Muscle of arm (tissue), 12 donors: ENCODE data around the gene NRG2. TPM values are rescaled to one million over a fixed set of nuclear protein-coding genes. Genes with fewer than 3 reads are reported as not detected.

Experiments used
- DNase-seq: peaks from one replicate; pipeline ENCODE4 v3.0.0-alpha.2; 2013
- polyA plus RNA-seq, 12 donors: library from polyadenylated mRNA; unstranded; fragments of 120-200 nt; gene quantifications; one replicate each; pipeline ENCODE4 v1.2.1, GENCODE V29; 2013; ENCODE audit not compliant: insufficient read length in 12 of 12

The NRG2 gene
- polyA plus RNA-seq, 12 donors: 0.81 to 2.7 (median 1.4) TPM; not detected in 2

DNA sequence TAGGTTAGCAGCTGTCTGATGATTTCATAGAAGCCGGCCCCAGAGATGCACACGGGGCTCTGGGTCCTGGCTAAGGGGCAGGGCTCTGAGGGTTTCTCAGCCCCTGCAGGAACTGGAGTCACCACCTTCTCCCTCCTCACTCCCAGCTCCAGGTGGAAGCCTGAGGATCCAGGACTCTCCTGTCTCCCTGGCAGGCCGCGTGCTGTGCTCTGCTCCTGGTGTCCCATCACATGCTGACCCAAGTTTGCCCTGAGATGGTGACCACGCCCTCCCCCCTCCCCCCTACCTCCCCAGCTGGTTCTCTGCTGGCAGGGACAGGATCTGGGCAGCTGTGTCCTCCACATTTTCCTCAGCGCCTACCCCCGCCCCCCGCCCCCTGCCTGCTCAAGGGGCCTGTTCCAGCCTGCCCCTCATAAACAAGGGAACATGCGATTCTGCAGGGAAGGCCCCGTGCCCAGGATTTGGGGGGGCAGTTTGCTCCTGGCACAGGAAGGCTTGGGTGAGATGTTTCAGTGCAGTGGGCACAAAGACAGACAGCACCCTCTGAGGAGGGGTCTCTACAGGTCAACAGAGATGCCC is 160.0 kb downstream of the NRG2 start:
- DNase-seq: no peak

DNA sequence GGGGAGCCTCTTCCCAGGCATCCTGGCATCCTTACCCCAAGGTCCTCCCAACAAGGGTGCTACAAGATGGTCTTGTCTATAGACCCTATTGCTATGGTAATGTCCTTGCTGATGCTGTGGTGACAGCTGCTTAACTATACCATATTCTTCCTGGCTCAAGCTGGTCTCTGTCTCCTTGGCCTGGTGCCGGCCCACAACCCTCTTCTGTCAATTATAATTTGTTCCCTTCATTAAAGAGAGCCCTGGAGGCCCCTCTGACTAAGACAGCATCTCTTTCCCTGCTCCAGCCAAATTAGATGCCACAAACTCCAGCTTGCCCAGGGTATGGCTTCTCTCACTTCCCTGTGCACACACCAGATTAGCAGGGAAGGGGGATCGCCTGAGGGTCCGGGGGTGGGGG is 160.8 kb downstream of the NRG2 start:
- no peak for DNase-seq

DNA sequence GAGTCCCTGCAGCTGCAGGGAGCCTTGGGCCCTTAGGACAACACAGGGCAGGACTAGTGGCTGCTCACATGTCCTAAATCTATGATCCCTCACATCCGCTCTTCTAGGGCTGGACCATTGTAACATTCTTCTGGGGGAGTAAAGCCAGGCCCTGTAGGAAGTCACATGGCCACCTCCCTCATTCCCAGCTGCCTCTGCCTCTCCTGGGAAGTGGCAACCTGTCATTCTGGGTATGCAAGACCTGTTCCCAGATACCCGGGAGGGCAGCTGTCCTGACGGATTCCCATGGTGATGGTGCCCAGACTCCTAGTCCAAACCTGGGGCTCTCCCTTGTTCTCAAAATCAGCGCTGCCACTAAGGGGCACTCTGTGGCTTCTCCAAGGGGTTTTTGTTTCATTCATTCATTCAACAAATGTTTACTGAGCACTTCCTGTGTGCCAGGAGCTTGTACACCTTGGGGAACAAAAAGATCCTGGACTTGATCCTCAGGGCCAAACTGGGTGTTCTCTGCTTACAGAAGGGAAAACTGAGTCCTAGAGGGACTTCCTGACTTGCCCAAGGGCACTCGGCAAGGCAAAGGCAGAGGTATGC is 161.9 kb downstream of the NRG2 start:
- DNase-seq: no peak

DNA sequence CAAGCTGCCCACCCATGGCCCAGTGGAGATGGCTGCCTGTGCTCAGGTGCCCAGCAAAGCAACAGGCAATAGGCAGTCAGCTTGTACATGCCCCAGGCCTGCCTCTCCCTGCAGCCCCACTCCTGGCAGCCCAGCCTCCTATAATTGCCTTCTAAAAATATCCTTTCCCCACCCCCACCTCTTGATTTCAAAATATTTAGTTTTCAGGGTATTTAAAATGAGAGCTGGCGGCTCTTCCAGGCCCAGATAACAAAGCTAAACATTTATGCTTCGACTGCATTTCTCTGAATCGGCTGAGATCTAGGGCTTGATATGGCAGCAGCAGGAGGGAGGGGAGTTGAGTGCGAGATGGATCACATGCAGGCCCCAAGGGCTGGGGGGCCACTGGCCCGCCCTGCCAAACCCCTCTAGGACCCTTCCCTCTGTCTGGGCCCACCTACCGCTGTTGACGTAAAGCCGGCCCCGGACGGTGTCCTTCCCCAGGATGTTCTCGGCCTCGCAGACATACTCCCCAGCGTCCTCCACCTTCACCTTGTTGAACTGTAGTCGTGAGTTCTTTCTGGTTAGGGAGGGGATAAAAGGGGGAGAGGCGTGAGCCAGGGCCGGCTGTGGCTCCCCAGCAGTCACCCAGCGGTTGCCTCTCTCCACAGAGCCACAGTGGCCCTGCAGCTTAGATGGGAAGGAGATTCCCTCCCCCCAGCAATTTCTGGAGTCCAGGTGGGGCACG is 162.5 kb downstream of the NRG2 start:
- DNase-seq: no peak

DNA sequence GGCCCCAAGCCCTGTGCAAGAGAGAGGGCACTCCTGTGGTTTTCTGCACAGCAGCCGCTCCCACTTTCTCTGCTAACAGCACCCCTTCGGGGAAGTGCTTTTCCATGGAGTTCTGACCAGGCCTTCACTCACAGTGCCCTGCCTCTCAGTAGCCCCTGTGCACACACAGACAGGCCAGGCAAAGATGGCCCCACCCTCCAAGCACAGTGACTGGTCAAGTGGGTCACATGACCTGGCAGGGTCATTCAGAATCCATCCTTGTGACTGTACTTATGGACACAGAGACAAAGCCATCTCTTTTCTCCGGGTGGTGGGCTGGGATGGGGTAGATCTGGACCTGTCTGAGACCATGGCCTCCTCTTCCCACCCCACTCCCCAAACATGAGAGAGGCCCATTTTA is 165.0 kb downstream of the NRG2 start:
- DNase-seq: no peak

DNA sequence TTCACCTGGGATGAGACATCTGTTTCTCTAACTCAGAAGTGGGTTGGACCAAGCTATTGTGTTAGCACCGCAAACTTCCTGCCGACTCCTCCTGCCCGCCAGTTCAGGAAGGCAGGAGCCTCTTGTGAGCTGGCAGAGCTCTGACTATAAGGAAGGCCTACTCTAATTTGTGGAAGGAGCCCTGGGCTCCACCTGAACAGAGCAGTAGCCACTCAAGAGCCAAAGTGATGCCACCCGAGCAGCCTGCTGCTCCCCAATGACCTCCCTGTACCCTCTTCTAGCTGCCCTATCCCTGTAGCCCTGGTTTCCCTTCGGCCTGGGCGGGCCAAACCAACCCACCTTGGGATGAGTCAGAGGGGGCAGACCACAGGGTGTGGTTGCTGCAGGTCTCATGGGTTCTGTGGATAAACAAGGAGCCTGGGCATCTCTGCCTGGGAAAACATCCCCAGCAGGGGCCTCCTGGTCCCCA is 165.9 kb downstream of the NRG2 start:
- no peak for DNase-seq

DNA sequence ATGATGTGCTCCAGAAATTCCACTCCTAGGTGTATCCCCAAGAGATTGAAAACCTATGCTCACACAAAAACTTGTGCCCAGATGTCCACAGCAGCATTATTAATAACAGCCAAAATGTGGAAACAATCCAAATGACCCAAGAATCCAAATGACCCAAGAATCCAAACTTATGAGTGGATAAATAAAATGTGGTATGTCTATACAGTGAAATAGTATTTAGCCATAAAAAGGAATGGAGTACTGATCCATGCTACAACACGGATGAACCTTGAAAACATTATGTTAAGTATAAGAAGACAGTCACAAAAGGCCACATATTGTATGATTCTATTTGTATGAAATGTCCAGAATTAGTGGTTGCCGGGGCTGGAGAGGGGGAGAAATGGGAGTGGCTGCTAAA is 167.1 kb downstream of the NRG2 start:
- DNase-seq: no peak

DNA sequence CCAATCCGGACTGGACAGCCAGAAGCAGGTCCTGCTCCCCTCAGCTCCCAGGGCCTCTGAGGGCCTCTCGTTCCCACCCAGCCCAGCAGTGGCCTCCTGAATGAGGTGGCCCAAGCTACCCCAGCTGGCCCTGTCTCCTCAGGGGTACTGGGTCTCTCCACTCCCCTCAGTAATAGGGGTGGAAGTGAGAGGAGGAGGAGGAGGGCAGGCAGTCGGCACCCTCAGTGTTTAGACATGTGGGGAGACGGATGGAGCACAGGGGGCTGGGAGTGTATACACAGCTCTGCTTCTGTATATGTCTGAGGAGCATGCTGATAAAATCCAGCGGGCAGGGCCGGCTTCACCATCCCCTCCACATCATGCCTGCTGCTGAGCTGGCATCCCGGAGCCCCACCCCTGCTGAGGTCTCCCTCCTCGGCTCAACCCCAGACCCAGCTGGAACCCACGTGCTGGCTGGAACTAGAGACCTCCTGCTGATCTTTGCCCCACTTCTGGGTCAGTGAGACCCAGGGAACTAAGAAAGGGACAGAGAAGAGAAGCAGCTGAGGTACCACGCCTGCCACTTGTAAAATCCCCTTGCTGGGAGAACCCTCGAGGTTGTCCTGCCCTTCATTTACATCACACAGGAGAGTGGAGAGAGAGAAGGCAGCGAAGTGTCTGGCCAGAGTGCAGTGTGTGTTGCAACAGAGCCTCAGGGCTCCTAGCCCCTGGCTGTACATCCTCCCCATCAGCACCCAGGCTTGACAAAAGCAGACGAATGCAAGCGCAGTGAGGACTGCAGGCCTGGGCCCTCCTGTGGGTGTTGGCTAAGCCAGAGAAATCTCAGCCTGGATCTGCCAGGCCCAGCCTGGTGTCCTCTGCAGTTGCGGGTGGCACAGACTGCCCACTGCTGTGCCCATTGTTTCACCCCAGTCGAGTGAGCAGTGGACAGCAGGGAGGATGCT is 170.0 kb downstream of the NRG2 start:
- no peak for DNase-seq

DNA sequence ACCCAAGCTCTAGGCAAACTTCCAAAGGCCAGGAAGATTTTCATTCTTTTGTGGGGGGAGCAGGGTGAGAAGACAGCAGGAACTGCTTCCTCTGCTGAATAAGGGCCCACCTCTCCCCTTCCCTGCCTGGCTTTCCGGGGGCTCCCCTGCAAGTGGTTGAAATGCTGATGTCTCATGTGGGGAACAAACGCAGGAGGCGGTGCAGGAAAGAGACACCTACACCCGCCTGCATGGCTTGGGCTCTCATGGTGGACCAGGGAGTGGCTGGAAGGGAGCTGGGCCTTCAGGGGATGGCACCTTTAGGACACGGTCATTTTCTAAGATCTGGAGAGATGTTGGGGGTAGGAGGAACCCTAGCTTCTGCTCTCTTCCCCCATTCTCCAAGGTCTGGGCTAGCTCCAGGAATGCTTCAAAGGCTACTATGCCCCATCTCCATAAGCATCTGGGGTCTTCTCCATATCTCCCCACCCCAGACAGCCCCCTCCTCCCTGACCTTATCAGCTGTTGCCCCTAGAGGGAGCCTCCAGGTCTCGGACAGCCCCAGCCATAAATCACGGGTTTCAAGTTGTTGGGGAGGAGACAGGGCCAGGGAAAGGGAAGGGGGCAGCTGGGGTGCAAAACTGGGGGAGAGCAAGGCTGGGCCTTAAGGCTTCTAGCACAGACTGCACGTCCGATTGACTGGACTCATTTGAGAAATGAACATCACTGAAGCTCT is 170.9 kb downstream of the NRG2 start:
- DNase-seq: no peak

DNA sequence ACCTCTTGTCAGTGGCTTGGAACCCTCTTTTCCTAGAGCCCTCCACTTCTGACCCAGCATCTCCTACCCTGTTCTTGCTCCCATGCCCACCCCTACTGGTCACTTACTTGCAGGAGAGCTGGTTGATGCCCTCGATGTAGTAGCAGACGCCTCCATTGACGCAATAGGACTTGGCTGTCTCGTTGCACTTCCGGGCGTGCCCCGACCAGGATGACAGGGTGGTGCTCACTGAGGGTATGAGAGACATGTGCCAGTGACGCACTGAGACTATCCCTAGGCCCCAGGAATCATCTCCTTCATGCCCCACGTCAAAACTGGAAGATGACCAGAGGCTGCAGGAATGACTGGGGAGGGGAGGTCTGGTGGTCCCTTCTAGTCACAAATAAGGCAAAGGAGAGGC is 171.5 kb downstream of the NRG2 start:
- no peak for DNase-seq

DNA sequence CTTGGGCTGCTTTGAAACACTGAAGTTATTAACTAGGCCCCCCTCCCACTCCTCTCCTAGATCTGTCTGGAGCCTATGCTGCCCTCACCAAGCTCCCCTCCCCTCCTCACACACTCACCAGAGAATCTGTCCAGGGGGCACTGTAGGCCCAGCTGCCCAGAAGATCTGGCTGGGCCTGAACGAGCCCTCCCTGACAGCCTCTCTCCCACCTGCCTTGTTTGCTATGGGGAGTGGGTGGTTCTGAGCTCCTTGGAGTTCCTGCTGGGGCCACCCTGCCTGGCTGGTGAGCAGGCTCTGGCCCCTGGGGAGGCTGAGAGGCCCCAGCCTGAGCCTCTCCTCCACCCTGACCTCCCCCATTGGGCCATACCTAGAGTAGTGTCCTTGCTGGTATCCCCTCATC is 172.4 kb downstream of the NRG2 start:
- DNase-seq: no peak

DNA sequence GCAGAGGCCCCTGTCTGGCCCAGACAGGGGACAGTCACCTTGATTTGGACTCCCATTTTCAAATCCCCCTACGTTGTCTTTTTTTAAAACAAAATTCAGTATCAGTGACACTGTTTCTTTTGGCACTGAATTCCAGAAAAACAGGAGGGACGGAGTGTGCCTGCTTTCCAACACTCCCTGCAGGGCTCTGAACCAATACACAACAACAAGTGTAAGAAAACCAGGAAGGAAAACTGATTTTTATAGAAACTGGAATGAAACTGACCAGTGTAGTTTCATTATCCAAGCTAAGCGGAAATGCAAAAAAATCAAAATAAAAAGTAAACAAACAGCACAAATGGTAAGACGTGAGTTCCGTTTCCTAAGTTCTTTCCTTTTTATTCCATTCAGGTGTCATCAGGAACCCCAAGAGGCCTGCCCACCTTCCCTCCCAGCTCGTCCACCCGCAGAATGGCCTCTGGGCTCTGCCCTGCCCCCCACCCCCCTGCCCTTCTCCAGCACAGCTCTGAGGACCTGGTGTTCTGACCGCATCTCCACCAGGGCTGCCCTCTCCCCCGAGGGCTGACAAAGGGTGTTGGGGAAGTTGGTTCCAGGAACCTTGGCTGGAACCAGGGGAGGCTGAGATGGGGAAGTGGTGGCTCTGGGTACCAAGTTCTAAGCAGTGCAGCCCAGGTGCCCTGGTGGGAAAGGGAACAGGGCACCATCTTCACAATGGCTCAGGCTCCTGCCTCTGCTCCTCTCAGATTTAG is 173.9 kb downstream of the NRG2 start:
- DNase-seq: no peak

DNA sequence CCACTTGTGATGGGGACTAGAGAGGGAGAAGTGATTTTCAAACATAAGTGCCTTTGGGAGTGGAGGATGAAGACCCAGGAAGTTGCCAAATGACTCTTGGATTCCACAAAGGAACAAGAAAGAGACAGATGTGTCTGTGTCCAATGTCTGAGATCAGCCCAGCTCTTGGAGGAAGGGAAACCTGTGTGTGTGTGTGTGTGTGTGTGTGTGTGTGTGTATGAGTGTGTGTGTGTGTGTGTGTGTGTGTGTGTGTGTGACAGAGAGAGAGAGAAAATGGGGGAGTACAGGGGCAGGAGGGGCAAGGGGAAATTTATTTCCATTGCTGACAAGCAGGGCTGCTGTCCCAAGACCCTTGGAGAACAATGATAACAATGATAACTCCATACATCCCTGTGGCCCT is 175.5 kb downstream of the NRG2 start:
- no peak for DNase-seq

DNA sequence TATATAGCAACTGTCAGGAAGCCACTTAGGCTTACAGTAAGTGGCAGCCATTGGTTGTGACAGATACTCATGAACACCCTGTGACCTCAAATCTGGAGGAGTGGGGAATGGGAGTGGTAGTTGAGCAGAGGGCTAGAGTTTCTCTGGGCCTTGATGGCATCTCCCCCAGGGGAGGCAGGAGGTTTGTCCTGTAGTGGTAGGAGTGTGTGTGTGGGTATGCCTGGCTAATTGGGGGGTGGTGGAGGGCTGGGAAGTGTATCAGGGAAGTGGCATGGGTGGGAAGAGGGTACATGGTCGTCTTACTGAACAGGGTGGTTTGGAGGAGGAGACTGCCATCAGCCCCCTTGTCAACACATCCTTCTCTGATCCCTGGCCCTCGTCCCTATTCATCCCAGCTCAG is 176.0 kb downstream of the NRG2 start:
- DNase-seq: no peak

DNA sequence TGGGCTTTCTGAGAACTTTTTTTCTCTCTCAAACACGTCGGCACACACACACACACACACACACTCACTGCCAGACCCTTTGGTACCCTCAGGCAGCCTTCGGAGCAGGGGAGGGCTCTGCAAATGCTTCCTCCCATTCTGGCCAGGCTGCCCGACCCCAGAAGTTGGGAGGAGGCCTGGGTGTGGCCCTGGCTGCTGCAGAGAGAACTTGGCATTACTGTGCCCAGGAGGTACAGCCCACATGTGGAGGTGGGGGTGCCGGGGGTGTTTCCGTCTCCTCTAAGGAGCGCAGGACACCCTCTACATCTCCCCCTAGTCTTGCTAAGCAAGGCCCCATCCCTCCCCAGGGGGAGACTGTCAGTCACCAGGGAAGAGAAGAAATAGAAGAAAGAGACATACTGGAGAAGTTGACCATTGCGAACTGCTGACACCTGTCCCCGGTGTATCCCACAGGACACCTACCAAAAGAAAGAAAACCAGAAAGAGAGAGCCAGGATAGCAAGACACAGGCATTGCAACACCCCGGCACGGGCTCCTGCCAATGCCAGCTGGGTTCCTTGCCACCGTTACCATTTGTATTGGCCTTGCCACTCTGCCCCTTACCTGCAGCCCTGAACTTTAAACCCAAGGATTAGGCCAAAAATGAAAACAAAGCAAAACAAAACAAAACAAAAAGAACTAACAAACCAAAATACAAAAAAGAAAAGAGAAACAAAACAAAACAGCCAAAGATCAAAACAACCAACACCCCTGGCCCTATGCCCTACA is 178.2 kb downstream of the NRG2 start:
- no peak for DNase-seq

DNA sequence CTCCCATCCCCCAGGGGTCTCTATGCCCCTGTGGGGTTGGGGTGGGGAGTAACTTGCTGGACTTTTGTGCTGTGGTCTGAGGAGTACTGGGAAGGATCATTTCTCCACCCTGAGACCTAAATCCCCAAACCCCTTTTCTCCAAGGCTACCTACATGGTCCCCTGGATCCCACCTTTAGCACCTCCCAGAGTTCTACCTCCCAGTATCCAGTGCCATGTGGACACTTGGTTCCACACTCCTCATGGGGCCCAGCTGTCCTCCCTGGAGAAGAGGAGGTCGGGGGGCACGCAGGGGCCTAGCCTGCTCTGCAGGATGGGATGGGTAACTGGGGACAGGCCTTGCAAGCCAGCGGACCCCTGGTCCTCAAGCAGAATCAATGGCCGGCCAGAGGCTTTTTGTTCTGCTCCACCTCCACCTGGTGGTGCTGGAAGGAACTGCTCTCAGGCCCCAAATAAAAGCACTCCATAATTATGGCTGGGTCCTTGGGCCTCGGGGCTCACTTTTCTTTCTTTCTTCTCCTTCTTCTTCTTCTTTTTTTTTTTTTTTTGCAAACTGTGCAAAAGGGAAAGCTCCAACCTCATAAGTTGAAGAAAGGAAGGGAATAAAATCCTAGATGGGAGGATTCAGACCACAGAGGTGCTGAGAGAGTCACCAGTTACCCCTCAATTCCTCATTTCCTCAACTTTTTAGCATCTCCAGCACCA is 179.1 kb downstream of the NRG2 start:
- peak; percentile 62 for DNase-seq

DNA sequence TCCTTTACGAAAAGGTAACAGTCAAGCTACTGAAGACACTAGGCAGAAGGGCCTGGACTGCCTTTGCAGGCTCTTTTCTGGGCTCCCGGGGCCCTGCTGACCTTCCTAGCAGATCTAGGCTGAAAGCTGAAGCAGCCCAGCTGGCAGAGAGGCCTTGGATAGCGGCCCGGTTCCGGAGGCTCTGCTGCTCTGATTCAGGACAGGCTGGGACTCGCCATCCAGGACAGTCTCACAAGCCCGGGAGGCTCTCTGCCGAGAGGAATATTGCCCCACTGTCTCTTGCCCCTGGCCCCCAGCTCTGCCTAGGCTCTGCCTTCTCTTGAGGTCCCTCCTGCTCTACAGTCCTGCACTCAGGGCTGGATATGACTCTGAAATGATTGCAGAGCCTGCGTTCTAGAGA is 179.7 kb downstream of the NRG2 start:
- no peak for DNase-seq

DNA sequence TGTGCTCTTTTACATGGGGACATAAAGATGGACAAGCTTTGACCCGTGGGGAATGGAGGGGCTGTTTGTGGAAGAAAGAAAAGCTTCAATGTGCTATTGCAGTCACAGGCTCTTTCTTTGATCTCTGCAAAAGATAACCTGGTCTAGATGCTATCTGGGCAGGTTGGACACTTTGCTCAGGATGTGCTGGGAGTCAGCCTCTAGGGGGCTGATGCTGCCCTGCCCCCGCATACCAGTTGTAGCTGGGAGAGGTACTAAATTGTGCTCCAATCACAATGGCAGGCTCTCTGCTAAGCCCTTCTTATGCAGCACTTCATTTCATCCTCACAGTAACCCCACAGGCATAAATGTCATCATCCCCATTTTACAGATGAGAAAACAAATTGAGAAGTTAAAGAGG is 180.3 kb downstream of the NRG2 start:
- no peak for DNase-seq

DNA sequence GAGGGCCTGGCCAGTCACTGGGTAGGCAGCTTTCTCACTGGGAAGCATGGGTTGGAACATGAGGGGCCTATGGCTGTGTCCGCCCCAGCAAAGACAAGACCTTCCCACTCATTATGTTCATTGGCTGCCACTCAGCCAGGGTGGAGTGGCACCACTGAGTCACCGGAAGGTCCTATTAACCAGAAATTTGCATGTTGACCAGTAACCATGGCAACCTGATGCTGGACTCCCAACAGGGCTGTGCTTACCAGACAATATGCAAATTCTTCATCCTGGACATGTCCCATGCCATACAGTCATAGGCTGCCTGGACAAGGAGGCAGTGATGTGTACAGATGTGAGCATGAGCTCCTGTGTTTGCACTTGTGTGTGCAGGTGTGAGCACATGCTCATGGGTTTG is 180.8 kb downstream of the NRG2 start:
- DNase-seq: no peak

DNA sequence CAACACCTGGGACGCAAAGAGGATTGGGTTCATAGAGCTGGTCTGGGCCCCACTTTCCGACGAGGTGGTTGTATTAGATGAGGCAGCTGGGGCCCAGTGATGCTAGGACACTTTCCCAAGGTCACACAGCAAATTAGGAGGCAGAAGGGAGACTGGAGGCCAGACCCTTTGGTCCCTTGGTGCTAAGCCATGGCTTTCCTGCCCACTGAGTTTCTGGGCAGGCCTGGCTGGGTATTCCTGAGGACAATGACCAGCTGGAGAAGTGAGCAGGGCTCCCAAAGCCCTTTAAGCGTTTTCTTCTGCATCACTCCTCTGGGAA is 181.3 kb downstream of the NRG2 start:
- DNase-seq: no peak
